HL-60 (cell line): Measurements from ENCODE around the gene PSMB11.

Experiments used
- GABPA ChIP-seq: IDR thresholded peaks from 2 replicates; pipeline ENCODE4 v1.6.1; 2012; ENCODE audit warnings: low read depth
- POLR2AphosphoS5 ChIP-seq: IDR thresholded peaks from 2 replicates; pipeline ENCODE4 v1.6.1; 2012; ENCODE audit warnings: low read depth
- REST ChIP-seq: IDR thresholded peaks from 2 replicates; pipeline ENCODE4 v1.6.1; 2012; ENCODE audit warnings: low read depth; ENCODE audit not compliant: insufficient replicate concordance
- TF ChIP-seq, protein P1 (sequence below): IDR thresholded peaks from one replicate; pipeline ENCODE4 v1.5.1; 2011; ENCODE audit warnings: low read length, control low read depth, inconsistent platforms; ENCODE audit not compliant: insufficient read depth

GRCh38 chr14:23074906-23075305 lies 32.9 kb downstream of the PSMB11 start:
- TF ChIP-seq, protein P1, sequence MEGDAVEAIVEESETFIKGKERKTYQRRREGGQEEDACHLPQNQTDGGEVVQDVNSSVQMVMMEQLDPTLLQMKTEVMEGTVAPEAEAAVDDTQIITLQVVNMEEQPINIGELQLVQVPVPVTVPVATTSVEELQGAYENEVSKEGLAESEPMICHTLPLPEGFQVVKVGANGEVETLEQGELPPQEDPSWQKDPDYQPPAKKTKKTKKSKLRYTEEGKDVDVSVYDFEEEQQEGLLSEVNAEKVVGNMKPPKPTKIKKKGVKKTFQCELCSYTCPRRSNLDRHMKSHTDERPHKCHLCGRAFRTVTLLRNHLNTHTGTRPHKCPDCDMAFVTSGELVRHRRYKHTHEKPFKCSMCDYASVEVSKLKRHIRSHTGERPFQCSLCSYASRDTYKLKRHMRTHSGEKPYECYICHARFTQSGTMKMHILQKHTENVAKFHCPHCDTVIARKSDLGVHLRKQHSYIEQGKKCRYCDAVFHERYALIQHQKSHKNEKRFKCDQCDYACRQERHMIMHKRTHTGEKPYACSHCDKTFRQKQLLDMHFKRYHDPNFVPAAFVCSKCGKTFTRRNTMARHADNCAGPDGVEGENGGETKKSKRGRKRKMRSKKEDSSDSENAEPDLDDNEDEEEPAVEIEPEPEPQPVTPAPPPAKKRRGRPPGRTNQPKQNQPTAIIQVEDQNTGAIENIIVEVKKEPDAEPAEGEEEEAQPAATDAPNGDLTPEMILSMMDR, result no peak
- TF ChIP-seq GABPA, result no peak
- TF ChIP-seq POLR2AphosphoS5, result no peak
- no peak for TF ChIP-seq REST
